Activated CD8-positive, alpha-beta memory T cell treated with anti-CD3 and anti-CD28 coated beads for 24 hours (primary cell): ENCODE results near the gene MYO6.

Experiments used
- DNase-seq: peaks from one replicate; pipeline ENCODE4 v3.0.0-alpha.2; 2020

MYO6 gene

DNA sequence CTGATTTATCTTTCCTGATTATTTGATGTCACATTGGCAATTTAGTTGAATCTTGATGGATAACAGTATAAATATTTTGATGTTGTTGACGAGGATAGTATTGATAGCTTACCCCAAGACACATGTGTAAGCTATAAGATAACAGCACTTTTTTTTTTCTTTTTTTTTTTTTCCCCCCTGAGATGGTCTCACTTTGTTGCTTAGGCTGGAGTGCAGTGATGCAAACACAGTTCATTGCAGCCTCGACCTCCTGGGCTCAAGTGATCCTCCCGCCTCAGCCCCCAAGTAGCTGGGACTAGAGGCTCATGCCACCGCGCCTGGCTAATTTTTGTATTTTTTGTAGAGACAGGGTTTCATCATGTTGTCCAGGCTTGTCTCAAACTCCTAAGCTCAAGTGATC lies 21.8 kb downstream of the MYO6 start:
- DNase-seq = no peak

DNA sequence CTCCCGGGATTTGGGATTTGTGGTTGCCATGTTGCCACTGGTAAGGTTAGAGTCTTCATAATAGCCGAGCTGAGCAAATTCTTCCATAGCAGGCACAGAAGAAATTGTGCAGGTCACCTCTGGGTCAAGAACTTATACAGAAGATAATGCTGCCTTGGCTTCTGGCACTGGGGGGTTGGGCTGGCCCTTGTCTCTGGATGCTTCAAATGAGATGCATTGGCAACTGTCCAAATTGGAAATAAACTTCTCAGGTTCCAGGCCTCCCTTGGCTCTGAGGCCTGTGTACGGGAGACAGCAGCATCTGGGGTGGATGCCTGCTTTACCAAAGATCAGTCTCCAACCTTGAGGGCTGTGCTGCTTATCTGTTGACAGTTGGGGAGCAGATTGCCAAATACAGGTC lies 26.2 kb downstream of the MYO6 start:
- DNase-seq = no peak

DNA sequence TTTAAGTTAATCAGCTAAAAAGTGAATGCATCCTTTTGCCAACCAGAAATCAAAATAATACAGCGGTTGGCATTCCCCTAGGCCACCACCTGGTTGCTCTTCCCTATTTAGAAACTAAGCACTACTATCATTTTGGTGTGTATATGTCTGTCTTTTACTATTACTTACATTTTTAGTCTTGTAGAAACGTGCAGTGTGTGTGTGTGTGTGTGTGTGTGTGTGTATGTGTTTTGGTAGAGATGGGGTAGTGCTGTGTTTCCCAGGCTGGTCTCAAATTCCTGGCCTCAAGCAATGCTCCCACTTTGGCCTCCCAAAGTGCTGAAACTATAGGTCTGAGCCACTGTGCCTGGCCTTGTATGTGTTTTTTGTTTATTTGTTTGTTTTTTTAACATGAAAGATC lies 27.4 kb downstream of the MYO6 start:
- no peak for DNase-seq

DNA sequence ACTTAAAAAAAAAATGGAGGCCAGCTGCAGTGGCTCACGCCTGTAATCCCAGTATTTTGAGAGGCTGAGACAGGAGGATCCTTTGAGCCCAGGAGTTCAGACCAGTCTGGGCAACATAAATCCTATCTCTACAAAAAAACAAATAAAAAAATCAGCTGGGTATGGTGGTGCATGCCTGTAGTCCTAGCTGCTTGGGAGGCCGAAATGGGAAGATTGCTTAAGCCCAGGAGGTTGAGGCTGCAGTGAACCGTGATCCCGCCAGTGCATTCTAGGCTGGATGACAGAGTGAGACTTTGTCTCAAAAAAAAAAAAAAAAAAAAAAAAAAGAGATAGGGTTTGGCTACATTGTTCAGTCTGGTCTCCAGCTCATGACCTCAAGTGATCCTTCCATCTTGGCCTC lies 29.7 kb downstream of the MYO6 start:
- no peak for DNase-seq

DNA sequence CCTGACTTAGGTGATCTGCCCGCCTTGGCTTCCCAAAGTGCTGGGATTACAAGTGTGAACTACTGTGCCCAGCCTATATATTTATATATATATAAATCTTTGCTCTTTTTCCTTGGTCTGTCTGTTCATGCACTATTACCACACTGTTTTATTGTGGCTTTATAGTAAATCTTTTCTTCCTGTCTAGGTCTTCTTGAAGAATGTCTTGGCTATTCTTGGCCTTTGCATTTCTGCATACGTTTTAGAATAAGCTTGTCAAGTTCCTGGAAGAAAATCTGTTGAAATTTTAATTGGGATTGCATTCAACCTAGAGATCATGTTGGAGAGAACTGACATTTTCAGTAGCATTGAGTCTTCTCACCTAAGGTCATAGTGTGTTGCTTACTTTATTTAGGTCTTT lies 37.1 kb downstream of the MYO6 start:
- DNase-seq = no peak

DNA sequence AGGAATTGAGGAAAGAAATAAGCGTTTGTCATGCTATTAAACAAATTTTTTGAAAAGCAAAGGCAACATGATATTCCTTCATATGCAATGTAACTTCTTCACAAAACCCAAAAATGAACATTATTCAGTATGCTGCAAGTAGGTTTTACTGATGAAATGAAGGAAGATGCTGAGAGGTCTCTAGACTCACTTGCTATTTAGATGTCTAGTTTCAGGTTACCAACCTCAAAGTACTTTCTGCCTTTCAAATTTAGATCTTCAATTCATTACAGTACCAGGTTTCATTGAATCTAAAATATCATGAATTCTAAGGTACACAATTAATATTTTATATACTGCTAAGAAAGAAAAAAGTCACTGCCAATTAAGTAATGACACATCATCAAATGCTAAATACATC lies 39.9 kb downstream of the MYO6 start:
- no peak for DNase-seq

DNA sequence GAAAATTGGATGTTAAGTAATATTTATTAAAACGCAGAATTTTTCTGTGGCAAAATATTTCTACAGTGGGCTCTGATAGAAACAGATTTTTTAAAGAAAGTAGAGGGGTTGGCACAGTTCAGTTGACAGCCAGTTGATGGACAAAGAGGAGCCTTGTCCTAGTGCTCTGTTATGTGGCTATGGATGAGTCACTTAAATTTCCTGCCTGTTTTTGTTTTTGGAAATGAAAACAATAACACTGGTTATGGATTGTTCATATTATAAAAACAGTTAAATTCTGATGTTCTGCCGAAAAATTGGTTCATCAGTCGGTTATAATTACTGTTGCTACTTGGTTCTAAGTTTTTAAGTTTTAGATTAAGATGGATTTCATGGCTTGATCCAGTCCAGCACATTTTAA lies 42.8 kb downstream of the MYO6 start:
- DNase-seq = no peak

DNA sequence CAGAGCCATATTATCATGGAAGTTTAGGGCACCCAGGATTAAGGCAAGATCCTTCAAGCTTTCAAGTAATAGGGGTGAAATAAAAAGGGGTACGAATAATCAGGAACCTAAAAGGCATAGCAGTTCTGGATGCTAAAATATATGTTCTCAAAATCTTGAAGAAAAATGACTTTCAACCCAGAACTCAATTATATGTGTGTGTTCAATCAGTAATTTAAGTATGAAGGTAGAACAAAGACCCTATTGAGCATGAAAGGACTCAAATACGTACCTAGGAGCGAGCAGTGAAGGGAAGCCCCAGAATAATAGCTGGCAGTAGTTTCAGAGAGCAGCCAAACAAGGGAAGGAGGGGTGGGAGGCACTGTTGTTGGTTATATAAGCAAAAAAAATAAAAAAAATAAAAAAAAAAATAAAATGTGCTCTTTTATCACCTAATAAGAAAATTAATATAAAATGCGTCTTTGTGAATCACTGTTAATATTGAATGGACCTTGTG lies 45.4 kb downstream of the MYO6 start:
- no peak for DNase-seq

DNA sequence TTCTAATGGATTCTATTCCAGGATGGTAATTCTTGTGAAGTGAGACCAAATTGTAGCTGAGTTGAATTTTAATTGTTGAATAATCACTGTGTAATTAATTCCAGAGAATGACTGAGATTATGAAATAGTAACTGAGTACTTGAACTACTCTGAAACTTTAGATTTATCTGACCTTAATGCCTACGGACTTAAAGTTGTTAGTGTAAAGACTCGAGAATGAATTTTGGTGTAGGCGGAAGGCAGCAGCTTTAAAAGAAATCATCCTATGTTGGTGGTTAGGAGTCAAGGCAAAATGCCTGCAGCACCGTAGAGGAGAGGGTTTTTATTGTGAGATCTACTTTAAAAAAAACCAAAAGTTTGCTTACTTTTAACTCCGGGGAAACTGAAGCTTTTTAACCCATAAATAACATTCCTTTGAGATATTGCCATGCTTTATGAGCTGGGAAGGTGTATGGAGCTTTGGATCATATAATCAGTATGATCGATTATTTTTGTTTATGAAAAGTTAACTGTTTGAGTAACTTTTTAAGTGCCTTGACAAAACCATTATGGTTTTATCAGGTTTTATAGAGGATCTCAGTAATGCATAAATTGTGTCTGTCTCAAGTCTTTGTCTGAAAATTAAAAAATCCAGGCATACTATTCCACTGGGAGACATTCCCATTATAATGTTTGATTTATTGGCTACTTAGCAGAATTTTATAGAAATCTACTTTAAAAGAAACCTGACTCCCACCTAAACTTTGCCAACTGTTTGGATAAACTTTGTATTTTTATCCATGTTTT lies 46.1 kb downstream of the MYO6 start:
- DNase-seq = no peak

DNA sequence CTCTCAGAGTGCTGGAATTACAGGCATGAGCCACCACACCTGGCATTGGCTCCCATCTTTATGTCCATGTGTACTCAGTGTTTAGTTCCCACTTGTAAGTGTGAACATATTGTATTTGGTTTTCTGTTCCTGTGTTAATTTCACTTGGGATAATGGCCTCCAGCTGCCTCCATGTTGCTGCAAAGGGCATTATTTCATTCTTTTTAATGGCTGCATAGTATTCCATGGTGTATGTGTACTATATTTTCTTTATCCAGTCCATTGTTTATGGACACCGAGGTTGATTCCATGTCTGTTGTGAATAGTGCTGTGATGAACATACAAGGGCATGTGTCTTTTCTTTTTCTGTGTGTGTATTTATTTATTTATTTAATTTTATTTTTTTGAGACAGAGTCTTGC lies 47.7 kb downstream of the MYO6 start:
- no peak for DNase-seq

DNA sequence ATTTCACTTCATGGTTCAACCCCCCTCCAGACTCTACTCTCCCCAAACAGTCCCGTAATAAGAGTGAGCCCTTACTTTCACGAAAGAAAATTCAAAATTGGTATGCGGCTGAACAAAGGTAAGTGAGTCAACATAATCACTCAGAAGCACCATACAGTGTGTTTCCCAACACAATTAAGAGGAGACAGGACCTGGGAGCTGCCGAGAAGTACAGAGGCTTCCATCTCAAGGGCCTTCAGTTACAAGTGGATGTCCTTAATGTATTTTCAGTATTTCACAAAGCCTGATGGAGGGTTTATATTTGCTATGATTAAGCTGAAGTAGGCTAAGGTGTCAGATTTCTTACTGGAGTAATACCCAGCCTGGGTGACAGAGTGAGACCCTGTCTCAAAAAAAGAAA lies 51.1 kb downstream of the MYO6 start:
- no peak for DNase-seq

DNA sequence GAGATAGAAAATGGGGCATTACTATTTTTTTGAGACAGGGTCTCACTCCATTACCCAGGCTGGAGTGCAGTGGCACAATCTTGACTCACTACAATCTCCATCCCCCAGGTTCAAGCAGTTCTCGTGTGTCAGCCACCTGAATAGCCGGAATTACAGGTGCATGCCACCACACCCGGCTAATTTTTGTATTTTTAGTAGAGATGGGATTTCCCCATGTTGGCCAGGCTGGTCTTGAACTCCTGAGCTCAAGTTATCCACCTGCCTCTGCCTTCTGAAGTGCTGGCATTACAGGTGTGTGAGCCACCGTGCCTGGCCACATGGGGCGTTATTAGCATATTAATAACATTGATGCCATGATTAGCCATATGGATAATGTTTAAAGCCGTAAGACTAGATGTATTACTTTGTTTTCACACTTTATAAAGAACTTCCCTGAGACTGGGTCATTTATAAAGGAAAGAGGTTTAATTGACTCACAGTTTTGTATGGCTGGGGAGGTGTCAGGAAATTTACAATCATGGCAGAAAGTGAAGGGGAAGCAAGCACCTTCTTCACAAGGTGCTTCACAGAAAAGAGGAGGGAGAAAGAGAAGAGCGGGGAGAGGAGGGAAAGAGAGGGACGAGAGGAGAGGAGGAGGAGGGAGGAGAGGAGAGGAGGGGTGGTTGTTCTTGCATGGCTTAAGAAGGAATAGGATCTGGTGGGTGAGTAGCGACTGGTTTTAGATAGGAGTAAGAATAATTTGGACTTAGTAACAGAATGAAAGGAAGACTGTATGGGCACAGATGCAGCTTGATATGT lies 51.9 kb downstream of the MYO6 start:
- DNase-seq = no peak

DNA sequence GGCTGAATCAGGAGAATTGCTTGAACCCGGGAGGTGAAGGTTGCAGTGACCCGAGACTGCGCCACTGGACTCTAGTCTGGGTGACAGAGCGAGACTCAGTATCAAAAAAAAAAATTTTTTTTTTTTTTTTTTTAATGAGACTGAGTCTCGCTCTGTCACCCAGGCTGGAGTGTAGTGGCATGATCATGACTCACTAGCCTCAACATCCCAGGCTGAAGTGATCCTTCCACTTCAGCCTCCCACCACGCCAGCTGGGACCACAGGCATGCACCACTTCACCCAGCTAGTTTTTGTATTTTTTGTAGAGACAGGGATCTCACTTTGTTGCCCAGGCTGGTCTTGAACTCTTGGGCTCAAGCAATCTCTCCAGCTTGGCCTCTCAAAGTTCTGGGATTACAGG lies 53.3 kb downstream of the MYO6 start:
- no peak for DNase-seq

DNA sequence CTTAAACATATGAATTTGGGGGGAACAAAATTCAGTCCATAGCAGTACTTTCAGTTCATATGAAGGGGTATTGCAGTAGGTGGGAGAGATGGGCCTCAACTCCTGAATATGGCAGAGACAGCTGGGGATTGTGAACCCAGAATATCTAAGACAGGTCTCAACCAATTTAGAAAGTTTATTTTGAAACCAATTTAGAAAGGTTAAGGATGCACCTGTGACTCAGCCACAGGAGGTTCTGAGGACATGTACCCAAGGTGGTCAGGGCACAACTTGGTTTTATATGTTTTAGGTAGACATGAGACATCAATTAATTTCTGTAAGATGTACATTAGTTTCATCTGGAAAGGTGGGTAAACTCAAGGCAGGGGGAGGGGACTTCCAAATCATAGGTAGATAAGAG lies 59.5 kb downstream of the MYO6 start:
- DNase-seq = no peak

DNA sequence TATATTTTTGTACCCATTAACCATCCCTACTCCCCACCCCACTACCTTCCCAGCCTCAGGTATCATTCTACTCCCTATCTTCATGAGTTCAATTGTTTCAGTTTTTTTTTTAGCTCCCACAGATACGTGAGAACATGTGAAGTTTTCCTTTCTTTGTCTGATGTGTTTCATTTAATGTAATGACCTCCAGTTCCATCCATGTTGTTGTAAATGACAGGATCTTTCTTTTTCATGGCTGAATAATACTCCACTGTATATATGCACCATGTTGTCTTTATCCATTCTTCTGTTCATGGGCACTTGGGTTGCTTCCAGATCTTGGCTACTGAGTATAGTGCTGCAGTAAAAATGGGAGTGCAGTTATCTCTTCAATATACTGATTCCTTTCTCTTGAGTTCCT lies 63.5 kb downstream of the MYO6 start:
- no peak for DNase-seq

DNA sequence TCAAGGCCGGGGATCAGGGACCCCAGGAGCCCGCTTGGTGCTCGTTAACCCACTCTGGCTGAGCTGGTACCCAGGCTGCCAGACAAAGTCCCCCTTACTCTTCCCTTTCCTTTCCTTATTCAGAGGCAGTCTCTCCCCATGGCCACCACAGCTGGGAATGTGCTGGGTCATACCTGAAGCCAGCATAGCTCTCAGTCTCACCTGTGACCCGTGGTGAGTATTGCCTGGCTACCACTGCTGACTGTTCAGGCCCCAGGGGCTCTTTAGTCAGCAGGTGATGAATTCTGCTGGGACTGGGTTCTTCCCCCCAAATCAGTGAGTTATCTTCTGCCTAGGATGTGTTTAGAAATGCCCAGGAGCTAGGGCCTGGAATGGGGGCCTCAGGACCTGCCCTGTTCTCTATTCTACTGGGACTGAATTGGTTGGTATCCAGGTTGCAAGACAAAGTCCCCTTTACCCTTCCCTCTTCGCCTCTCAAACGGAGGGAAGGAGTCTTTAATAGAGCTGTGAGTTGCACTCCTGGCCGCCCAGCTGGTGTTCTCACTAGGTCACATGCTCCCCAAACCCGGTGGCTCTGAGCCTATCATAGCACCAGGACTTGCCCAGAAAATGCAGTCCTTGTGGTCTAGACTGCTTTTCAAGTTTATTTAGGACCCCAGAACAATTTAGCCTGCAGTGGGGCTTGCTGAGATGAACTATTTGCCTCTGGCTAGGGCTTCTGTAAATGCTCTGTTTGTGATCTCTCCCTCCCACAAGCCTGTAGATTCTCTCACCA lies 64.6 kb downstream of the MYO6 start:
- DNase-seq = no peak

DNA sequence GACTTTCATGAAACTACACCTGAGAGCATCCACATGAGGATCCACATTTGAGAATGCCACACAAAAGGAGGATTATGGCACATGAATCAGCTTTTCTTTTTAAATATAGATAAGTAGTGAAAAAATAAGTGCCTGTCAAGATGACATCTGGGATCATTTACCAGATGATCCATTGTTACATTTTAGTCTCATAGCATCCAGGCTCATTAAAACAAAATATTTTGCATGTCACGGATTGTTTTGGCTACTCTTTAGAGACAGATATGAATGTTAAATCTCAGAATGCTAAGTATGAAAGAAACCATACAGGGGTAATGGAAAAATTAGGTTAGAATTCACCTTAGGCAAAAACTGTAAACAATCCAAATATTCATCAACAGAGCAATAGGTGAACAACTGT lies 66.7 kb downstream of the MYO6 start:
- DNase-seq = no peak

DNA sequence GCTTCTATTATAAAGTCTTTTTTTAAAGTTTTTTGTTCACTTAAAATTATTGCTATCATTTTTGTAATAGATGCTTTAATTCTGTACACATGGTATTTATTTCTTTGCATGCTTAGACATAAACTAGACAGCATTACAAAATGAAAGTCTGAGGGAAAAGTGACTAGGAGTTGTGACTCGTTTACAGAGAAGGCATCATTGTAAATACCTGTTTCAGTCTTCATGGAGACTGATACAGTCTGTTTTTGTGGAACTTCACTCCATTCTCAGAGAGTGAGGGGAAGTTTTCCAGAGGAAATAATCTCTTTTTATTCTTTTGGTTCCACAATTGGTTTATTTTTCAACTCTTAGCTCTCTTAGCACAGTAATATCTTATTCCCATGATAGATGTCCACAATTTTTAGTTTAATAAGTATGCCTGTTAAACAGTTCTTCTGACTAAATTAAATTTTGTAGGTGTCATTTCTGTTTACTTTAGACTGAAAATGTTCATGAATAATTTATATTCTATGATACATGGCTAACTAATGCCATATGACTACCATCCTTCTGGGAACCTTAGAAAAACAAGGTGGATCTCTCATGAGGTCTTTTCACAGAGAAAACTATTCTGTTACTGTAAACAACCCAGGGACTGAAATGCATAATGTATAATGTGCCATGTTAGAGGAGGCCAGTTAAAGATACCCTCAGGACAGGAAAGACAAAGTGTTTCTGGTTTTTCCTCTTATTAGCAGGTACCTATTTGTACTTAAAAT lies 69.2 kb downstream of the MYO6 start:
- no peak for DNase-seq

DNA sequence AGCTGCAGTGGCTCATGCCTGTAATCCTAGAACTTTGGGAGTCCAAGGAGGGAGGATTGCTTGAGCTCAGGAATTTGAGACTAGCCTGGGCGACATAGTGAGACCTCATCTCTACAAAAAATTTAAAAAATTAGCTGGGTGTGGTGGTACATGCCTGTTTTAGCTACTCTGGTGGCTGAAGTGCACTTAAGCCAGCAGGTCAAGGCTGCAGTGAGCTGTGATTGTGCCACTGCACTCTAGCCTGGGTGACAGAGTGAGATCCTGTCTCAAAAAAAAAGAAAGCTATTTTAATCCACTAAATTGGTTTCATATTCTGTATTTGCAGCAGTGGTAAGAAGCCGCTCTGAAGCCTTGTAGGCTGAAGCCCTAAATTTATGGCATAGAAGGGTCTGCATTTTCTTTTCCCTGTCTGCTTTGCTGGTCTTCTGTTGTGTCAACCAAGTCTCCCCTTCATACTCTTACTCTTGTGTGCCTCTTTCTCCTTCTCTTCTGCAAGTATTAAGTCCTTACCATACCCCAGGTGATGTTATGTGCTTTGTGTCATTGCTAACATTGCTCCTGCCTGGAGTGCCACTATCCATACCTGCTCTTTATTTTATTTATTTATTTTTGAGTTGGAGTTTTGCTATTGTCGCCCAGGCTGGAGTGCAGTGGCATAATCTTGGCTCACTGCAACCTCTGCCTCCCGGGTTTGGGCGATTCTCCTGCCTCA lies 70.9 kb downstream of the MYO6 start:
- DNase-seq = no peak

DNA sequence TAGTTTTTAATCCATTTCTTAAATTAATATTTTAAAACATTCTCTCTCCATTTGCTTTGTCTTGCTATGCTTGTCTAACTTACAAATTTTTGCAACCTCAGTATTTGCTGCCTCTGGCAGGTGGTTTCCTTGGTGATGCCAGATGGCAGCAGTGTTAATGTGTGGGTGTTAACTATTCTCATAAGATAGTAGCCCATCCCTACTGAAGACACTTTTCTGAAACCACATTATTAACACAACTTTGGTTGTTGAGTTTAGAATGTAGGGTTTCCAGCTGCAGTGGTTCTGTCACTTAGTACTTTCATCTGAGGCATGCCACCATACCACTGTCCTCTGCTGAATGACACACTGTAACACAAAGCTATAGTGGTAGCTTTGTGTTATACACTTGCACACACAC lies 75.1 kb downstream of the MYO6 start:
- DNase-seq = no peak

DNA sequence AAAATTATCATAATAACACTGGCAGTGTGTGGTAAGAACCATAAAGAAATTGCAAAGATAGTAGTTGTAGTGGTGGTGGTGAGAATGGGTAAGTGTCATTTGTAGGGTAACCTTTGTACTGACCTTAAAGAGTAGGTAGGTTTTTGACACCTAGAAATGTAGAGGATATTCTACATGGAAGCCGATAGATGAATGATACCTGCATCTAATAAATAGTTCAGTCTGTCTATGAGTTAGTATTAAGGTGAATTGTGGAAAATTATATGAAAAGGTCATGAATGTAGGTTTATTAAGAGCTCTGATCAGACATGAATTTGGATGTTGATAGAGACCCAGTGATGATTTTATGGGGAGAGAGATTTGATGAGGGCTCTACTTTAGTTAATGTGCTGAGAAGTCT lies 78.1 kb downstream of the MYO6 start:
- no peak for DNase-seq
